Stimulated activated CD4-positive, alpha-beta T cell treated with anti-CD3 and anti-CD28 coated beads, TNF-alpha, amount 100 ng/mL, for 24 hours (primary cell): ENCODE data around the gene ZSCAN22.
"Not testable (repeated sequence)": the region's sequence is repeated elsewhere in the genome, so short reads cannot be mapped to it uniquely, and the experiment has no call there.

Source experiments
- DNase-seq, 3 experiments: peaks; one replicate each; pipeline ENCODE4 v3.0.0-alpha.2; 2020; ENCODE audit warnings: low read depth in 3 of 3

ZSCAN22 gene

GRCh38 chr19:58372311-58373133, 45.7 kb downstream of the ZSCAN22 start:
- DNase-seq = no peak

- no peak for DNase-seq
Observed at GRCh38 chr19:58374200-58374599, 47.4 kb downstream of the ZSCAN22 start.

DNA sequence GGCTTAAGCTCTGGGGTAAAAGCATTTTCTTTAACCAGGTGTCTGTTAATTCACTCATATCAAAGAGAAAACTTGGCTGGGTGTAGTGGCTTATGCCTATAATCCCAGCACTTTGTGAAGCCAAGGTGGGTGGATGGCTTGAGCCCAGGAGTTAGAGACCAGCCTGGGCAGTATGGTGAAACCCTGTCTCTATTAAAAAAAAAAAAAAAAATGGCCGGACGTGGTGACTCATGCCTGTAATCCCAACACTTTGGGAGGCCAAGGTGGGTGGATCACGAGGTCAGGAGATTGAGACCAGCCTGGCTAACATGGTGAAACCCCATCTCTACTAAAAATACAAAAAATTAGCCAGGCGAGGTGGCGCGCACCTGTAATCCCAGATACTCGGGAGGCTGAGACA, 49.9 kb downstream of the ZSCAN22 start:
- not testable (repeated sequence) for DNase-seq

DNA sequence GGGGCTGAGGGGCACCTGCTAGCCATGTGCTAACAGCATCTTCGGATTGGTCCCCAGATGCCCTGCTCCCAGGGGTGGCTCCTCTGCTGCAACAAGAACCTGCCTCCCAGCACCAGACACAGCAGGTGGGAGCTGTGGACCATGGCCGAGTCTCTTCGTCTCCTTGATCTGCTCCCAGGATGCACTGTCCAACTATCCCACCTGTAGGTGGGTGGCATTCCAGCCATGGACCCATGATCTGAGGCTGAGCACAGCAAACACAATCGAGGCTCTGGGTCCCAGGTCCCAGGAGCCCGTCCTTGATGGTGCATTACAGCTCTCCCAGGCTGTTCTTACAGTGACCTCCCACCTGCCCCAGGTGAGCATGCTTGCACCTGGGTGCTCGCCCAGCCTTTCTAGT, 52.5 kb downstream of the ZSCAN22 start:
- no peak for DNase-seq

GRCh38 chr19:58380037-58380661, 53.4 kb downstream of the ZSCAN22 start:
- DNase-seq = no peak

DNA sequence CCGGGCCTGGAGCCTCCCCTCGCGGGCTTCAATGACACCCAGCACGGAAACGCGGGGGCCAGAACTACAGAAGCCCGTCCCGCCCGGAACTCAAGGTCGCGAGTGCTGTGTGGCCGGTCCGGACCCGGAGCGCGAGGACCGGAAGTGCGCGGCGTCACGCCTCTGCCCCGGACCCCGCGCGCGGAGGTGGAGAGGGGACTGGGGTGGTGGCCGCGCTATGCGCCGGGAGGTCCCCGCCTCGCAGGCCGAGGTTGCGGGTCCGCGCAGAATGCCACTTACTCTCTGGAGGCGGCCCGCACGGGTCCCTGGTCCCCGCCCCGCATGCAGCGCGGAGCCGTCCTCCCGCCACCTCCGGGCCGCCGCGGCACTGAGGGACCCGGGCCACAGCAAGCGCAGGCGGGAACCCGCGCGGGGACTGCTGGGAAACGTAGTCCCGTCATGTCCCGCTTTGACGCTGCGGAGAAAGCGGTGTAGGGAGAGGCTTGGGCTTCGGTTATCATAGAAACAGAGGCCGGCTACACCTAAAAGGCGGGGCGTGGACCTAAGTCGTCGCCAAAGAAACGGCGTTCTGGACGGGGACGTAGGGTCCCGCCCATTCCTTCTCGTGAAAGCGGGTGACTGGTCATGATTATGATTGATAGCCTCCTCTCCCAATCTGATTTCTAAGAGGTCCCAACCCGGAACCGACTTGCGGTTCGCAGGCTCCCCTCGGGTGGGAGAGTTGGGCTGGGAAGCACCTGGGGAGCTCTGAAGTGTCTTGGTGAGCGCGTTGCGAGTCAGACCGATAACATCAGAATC, 54.1 kb downstream of the ZSCAN22 start, which contains the start of gene ZNF837:
Gene ZNF837 (minus strand): TSS at position 369 of the 798 bp plus-strand sequence. CDS start 11,698 bp downstream, outside the sequence.
- DNase-seq = peak; percentile 96 to 97 (median 96)

DNA sequence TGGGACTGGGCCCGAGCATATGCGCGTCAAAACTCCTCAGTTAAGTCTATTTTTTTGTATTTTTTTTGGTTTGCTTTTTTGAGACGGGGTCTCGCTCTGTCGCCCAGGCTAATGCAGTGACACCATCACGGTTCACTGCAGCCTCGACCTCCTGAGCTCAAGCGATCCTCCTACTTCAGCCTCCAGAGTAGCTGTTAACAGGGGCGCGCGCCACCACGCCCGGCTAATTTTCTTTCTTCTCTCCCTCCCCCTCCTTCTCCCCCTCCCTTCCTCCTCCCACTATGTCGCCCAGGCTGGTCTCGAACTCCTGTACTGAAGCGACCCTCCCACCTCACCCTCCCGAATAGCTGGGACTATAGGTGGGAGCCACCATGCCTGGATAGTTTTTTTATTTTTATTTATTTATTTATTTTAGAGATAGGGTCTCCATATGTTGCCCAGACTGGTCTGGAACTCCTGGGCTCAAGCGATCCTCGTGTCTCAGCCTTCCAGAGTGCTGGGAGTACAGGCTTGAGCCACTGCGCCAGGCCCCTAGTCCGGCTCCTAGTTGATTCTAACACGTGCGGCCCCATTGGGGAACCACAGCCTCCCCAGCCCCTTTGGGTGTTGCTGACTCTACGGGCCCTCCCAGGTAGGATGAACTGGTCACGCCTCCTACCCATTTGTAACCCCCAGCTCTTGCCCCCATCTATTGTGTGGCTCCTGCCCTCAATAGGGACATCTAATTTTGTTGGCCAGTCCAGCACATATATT, 54.8 kb downstream of the ZSCAN22 start:
- no peak for DNase-seq

DNA sequence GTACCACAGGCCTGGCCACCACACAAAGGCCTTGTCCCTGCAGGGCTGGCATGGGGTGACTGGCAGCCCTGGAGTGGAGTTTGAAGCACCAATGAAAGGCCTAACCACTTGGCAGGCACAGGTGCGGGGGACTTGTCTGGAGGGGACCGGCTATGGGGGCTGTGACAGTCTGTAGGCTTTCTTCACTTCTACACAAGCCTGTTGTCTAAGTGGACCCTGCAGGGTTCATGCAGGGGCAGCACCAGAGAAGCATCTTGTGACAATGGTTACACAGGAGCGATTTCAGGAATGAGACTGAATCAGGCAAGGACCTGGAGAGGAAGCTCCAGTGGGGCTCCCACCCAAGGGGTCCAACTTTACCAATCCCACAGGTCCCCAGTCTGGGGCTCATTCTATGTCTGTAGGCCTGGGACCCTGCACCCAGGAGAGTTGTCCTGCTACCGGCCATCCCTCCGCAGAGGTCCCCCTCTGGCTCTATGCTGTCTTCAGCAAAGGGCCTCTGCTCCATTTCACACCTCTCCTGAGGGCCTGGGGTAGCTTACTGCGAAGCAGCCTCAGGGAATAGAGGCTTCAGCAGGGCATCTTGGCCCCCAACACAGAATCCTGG, 56.3 kb downstream of the ZSCAN22 start:
- no peak for DNase-seq

- DNase-seq = no peak
Observed at GRCh38 chr19:58385313-58385890, 58.6 kb downstream of the ZSCAN22 start.

GRCh38 chr19:58385891-58386575, 59.2 kb downstream of the ZSCAN22 start:
- no peak for DNase-seq

DNA sequence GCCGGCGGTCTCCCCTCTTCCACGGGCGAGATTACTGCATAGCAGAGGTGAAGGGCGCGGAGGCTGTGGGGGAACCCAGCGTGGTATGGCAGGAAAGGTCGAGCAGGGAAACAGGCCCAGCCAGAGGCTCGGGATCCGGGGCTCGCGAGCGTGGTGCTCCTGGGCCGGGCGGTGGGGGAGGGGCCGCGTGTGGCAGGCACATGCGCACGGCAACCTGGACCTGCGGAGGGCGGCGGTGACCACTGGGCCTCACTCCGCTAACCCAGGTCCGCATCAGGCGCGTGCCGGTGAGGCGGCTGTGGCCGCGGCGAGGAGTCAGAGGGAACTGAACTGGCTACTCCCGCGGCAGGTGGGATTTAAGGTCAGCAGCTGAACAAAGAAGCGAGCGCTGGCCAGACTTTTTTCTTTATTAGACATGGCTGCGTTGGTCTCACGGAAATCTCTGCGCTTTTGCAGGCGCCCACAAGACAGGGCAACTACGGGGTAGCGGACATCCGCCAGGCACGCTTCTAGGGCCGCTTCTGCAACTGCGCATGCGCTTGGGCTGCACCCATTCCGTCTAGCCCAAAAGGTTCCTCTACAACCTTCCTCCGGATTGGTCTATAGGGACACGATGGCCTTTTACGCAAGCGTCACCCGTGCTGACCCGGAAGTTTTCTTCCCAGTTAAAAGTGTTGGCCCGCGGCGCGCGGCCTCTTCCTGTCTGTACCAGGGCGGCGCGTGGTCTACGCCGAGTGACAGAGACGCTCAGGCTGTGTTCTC, 60.0 kb downstream of the ZSCAN22 start, which contains the start of gene RPS5:
Gene RPS5 (plus strand): TSS at position 694 of the 762 bp plus-strand sequence. CDS start 869 bp downstream, outside the sequence.
- DNase-seq = peak; percentile 90 to 96 (median 93)

GRCh38 chr19:58387338-58388174, 60.8 kb downstream of the ZSCAN22 start:
- no peak for DNase-seq

GRCh38 chr19:58388175-58388526, 61.4 kb downstream of the ZSCAN22 start:
- DNase-seq = no peak
